Pancreas (tissue), 10 donors: ENCODE results near the gene LRP10. TPM values are rescaled to one million over a fixed set of nuclear protein-coding genes. Genes with fewer than 3 reads are reported as not detected.

Experiments
- ATAC-seq, 4 donors: fragments of 200-7000 bp; cut with Tn5 transposase; one replicate each; pipeline versions ENCODE4 v1.8.0 to v1.9.1; 2020; ENCODE audit warnings: mild to moderate bottlenecking in 4 of 4, moderate library complexity in 4 of 4
- DNase-seq, 6 donors: peaks; one replicate each; pipeline ENCODE4 v3.0.0-alpha.2; 2020
- FAIRE-seq: peaks from 2 replicates; lab custom pipeline; 2012; peaks lifted over from hg19 to GRCh38; lab: Jason Lieb, UNC
- H3K27ac ChIP-seq, 4 donors: fragments of 200-600 bp; sonication (generic); 1 replicate in 3 of 4; 2 replicates in 1 of 4; pipeline versions ENCODE4 v1.5.0 to v1.8.0; 2020
- H3K27me3 ChIP-seq, 4 donors: fragments of 200-600 bp; one replicate each; pipeline ENCODE4 v1.8.0; 2021
- H3K36me3 ChIP-seq, 3 donors: fragments of 200-600 bp; sonication (generic) in 1 of 3; one replicate each; pipeline versions ENCODE4 v1.5.0 to v1.8.0; 2020 to 2021
- H3K4me1 ChIP-seq, 3 donors: fragments of 200-600 bp; one replicate each; pipeline ENCODE4 v1.8.0; 2021
- H3K4me3 ChIP-seq, 4 donors: fragments of 200-600 bp; sonication (generic) in 2 of 4; one replicate each; pipeline versions ENCODE4 v1.5.0 to v1.8.0; 2020 to 2021
- H3K9me3 ChIP-seq, 4 donors: fragments of 200-600 bp; one replicate each; pipeline ENCODE4 v1.8.0; 2021
- WGBS, 2 donors: extraction: QIAGEN DNeasy Blood & Tissue Kit; methylation state at CpG; one replicate each; pipeline ENCODE4 v1.1.7; 2013; 5-methylcytosine and 5-hydroxymethylcytosine counted together
- intact Hi-C, 3 donors: fragments of 100-400 bp; cut with DNase I; formaldehyde crosslinking; loops; one replicate each; pipeline versions ENCODE4 v1.11.1 to v1.14.2; 2022
- polyA plus RNA-seq, 2 donors: library from polyadenylated mRNA; stranded (reverse); fragments of 200-250 nt; gene quantifications; one replicate each; pipeline ENCODE4 v1.2.3, GENCODE V29; 2013
- total RNA-seq, 6 donors: library from RNA; stranded (reverse); fragmentation: NEBNext Ultra II Directional in 4 of 6; extraction: Animal tissue kit (Norgen Biotek cat#: 25700) in 4 of 6; gene quantifications; one replicate each; pipeline versions ENCODE4 v1.2.1 to v1.2.4, GENCODE V29; 2021 to 2023
- TF ChIP-seq, protein P1 (sequence below), 4 donors: fragments of 200-600 bp; sonication (generic) in 3 of 4; IDR thresholded peaks; one replicate each; pipeline versions ENCODE4 v1.5.0 to v1.8.0; 2021; ENCODE audit warnings: antibody characterized with exemption in 4 of 4
- donor health status: healthy with polysubstance abuse.
- donor health status: DM: no; HTN: no; CAD: no; lungs with moderate emphysema.
- donor health status: DM: no; HTN: no; CAD: no.
- donor health status: control.
- donor health status: control.
- donor health status: Bipolar disorder and iron deficiency.
- donor health status: DM: yes; HTN: yes; CAD: no.
- donor health status: DM: no; HTN: no; CAD: no.
- donor health status: DM: no; HTN: no; CAD: no.
- donor health status: DM: yes; HTN: yes; CAD: no.

Gene LRP10
- total and polyA plus RNA-seq, 8 donors, result 14.7 to 86.2 (median 50.2) TPM

DNA sequence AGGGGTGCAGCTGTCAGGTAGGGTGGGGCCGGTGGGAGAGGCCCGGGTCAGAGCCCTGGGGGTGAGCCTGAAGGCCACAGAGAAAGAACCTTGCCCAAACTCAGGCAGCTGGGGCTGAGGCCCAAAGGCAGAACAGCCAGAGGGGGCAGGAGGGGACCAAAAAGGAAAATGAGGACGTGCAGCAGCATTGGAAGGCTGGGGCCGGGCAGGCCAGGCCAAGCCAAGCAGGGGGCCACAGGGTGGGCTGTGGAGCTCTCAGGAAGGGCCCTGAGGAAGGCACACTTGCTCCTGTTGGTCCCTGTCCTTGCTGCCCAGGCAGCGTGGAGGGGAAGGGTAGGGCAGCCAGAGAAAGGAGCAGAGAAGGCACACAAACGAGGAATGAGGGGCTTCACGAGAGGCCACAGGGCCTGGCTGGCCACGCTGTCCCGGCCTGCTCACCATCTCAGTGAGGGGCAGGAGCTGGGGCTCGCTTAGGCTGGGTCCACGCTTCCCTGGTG lies 24.7 kb upstream of the LRP10 start:
- no peak for ATAC-seq
- Histone ChIP-seq H3K4me1 (peaks cover 9 to 12% (median 10%) of the 10 kb centered on the region in 3 donors), H3K4me3 (no peak overlapping the region), H3K36me3 (peaks cover 0 to 49% (median 30%) of the 10 kb centered on the region in 3 donors), H3K27ac (no peak overlapping the region), H3K27me3 (no peaks in the 10 kb centered on the region), H3K9me3 (no peaks in the 10 kb centered on the region)
- TF ChIP-seq, protein P1, sequence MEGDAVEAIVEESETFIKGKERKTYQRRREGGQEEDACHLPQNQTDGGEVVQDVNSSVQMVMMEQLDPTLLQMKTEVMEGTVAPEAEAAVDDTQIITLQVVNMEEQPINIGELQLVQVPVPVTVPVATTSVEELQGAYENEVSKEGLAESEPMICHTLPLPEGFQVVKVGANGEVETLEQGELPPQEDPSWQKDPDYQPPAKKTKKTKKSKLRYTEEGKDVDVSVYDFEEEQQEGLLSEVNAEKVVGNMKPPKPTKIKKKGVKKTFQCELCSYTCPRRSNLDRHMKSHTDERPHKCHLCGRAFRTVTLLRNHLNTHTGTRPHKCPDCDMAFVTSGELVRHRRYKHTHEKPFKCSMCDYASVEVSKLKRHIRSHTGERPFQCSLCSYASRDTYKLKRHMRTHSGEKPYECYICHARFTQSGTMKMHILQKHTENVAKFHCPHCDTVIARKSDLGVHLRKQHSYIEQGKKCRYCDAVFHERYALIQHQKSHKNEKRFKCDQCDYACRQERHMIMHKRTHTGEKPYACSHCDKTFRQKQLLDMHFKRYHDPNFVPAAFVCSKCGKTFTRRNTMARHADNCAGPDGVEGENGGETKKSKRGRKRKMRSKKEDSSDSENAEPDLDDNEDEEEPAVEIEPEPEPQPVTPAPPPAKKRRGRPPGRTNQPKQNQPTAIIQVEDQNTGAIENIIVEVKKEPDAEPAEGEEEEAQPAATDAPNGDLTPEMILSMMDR (IDR thresholded peaks at IDR 0.05), result no peak
- no peak for DNase-seq
- WGBS, 2 donors, result 82 to 88% methylated on average over 11 of the region's 11 CpGs
- no peak for FAIRE-seq
- intact Hi-C loops, result no loop called here

DNA sequence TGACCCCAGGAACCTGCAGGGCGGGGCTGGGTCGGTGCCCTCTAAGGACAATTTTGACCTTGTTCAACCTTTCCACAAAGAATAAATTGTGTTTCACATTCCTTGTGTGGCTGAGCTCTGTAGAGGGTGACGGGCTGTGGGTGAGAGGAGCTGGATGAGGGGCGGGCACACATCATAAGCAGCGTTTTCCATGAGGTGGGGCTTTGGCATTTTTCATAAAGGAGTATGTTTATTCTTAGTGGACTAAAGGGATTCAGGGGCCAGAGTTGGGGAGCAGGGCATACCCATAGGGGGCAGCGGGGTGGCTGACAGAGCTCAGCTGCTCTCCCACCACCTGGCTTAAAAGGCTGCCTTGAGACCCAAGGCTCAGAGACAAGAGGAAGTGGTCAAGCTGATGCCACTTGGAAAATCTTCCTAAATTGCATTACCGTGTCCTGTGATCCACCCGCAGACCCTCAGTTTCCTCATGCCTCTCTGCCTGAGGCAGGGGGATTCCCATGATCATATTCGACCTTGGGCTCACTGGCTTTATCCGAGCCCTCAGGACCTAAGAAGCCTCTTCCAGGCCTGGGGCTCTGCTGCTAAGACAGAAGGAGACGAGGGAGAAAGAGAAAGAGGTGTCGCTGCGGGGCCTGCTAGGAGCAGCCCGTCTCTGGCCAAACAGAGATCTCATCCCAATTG lies 23.7 kb upstream of the LRP10 start:
- H3K4me3 ChIP-seq, result no peak overlapping the region
- H3K9me3 ChIP-seq, result no peaks in the 10 kb centered on the region
- DNase-seq (no peak), ATAC-seq (no peak), FAIRE-seq (no peak)
- H3K4me1 ChIP-seq, result peaks cover 10 to 15% (median 12%) of the 10 kb centered on the region in 3 donors
- peak overlapping the region in 2 of 4 donors; percentile 32 to 50 for H3K27ac ChIP-seq
- no peaks in the 10 kb centered on the region for H3K27me3 ChIP-seq
- 69 to 73% methylated on average over 14 of the region's 14 CpGs for WGBS, 2 donors
- TF ChIP-seq, protein P1 (IDR thresholded peaks at IDR 0.05), result no peak
- peaks cover 0 to 40% (median 26%) of the 10 kb centered on the region in 3 donors for H3K36me3 ChIP-seq
- intact Hi-C loops, result no loop called here

DNA sequence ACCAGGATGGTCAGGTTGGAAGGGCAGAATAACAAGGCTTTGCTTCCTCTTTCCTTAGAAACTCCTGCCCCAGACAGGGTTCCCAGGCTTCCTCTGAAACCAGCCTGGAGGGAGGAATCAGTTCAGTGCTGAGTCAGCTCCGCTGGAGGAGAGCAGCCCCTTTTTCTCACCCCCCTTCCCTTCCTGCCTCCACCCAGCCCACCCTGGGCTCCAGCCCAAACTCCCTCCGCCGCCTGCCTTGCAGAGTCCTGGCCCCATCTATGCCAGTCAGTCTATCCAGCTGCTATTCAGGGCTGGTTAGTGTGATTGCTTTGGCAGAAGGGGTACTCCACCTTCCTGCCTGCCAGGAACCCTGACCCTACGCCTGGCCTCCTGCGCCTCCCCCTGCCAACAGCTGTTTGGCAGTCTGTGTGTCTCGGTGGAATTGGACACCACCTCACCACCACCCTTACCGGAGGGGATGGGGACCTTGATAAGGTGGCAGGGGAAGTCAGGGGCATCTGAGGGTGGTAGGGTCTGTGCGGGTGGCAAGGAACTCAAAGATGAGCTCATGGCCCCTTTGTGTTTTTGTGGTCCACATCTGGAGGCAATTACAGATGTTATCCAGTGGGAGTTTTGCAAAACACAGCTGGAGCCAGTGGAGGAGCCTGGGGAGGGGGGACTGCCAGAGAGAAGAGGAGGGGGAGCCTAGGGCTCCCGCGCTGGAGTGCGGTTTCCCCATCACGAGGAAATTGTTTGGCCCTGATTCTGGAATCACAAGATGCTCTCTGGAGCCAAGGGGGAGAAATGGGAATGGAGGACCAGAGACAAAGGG lies 23.0 kb upstream of the LRP10 start:
- TF ChIP-seq, protein P1 (IDR thresholded peaks at IDR 0.05), result no peak
- DNase-seq (no peak), ATAC-seq (peak in 1 of 4 donors; percentile 2), FAIRE-seq (no peak)
- Histone ChIP-seq H3K4me1 (peaks cover 12 to 16% (median 14%) of the 10 kb centered on the region in 3 donors), H3K27me3 (no peaks in the 10 kb centered on the region), H3K36me3 (peaks cover 0 to 32% (median 20%) of the 10 kb centered on the region in 3 donors), H3K27ac (peak overlapping the region in 2 of 4 donors; percentile 32 to 50), H3K9me3 (no peaks in the 10 kb centered on the region), H3K4me3 (no peak overlapping the region)
- WGBS, 2 donors, result 57 to 58% methylated on average over 12 of the region's 12 CpGs
- intact Hi-C loops, result no loop called here

DNA sequence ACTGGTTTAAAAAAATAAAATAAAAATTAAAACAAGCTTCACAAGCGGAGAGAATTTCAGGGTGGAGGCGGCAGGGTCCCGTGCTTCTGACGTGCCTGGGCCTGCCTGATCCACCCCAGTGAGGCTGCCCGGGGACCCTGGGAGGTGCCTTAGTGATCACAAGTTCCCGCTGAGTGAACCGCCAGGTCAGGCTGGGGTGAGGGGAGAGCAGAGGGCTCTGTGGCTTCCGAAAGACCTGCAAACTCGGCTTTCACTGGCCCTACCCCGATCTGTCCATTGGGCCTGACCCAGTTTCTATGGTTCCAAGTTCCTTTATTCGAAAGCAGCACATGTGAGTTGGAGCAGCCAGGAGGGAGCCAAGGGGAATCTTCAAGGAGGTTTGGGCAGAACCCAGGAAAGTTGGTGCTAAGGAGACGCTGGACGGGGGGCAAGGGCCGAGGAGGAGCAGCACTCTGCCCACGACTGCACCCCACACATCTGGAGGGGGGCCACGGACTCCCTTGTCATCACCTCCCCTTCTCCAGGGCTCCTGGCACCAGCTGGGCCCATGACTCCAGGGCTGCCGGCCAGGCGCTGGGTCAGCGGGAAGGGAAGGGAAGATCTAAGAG lies 22.2 kb upstream of the LRP10 start:
- TF ChIP-seq, protein P1 (IDR thresholded peaks at IDR 0.05), result no peak
- FAIRE-seq (no peak), ATAC-seq (no peak), DNase-seq (peak in 1 of 6 donors; percentile 38)
- no peaks in the 10 kb centered on the region for H3K27me3 ChIP-seq
- H3K27ac ChIP-seq, result peak overlapping the region in 3 of 4 donors; percentile 10 to 33 (median 32)
- H3K4me3 ChIP-seq, result no peak overlapping the region
- intact Hi-C loops, result no loop called here
- H3K4me1 ChIP-seq, result peaks cover 12 to 16% (median 14%) of the 10 kb centered on the region in 3 donors
- 78 to 82% methylated on average over 16 to 19 of the region's 19 CpGs for WGBS, 2 donors
- H3K9me3 ChIP-seq, result no peaks in the 10 kb centered on the region
- H3K36me3 ChIP-seq, result peaks cover 0 to 27% (median 16%) of the 10 kb centered on the region in 3 donors
